Smooth muscle cell of the coronary artery (primary cell): ENCODE measurements around the gene MFAP2. TPM values are rescaled to one million over a fixed set of nuclear protein-coding genes. Genes with fewer than 3 reads are reported as not detected.

Experiments
- total RNA-seq: library from RNA; depleted of rRNA; stranded (reverse); fragments of >200 nt; gene quantifications from 2 replicates; pipeline ENCODE4 v1.2.3, GENCODE V29; 2014; ENCODE audit warnings: low replicate concordance

The MFAP2 gene, protein sequence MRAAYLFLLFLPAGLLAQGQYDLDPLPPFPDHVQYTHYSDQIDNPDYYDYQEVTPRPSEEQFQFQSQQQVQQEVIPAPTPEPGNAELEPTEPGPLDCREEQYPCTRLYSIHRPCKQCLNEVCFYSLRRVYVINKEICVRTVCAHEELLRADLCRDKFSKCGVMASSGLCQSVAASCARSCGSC
- total RNA-seq, result 25.4 and 79.5 TPM in 2 replicates

DNA sequence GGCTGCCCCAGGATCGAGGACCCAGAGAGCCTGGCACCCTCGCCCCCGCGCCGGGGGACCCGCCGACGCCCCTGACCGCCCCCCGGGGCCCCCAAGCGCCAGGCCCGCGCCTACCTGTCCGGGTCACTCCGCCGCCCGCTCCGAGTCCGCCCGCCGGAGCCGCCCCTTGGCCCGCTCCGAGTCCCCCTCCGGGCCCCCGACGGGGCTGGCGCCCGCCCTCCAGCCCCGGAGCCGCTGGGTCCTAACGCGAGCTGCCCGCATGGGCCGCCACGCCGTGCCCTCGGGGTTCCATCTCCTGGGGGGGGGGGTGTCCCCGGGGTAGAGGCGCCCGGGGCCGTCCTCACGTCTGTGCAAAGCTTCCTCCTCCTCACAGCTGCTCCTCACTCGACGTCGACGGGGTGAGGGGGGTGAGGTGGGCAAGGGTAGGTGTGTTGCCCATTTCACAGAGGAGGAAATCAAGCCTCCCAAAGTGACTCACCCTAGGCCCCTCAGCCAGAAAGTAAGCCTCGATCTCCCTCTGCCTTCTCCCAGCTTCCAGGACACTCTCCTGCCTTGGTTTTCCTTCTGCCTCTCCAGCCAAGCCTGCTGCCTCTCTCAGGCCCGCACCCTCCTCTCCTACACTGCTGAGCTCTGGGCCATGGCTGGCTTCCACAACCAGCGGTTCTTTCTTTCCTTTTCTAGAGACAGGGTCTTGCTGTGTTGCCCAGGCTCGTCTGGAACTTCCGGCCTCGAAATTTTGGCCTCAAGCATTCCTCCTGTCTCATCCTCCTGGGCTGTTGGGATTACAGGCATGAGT lies at the start of gene MFAP2:
Gene MFAP2 (minus strand): TSS at position 148 of the 796 bp plus-strand sequence. CDS start 2,347 bp downstream, outside the sequence.

DNA sequence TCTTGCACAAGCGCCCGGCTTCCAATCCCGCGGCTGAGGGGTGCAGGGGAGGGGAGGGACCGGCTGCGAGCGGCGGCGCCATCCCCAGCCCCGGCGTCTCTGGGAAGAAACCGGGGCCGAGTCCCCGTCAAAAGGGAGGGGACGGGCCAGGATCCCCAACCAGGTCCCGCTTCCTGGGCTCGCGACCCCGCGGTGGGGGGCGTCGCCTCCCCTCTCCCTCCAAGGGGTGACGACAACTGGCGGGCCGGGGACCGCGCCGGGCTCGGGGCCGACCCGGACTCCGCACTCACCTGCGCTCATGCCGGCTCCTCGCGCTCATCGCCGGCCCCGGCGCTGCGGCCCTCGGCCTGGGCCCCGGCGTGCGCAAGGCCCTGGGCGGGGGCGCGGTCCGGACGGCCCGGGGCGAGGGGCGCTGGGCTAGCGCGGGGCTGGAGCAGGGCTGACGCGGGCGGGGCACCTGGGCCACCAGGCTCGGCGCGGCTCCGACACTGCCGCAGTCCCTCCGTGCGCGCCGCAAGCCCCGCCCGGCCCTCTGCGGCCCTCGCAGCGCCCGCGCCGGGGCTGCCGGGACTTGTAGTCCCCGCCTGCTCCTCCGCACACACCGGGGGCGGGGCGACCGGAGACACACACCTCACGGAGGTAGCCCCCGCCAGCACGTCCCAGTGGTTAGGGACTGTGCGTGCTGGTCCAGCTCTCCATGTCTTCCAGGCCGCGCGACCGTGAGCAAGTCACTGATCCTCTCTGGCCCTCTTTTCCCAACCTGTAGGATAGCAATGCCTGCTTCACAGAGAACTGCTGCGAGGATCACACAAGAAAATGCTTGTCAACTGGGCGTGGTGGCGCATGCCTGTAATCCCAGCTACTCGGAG lies 31.3 kb upstream of the MFAP2 start, which contains the start of gene ATP13A2:
Gene ATP13A2 (minus strand): TSS at position 490 of the 869 bp plus-strand sequence. CDS start 190 bp downstream, at position 300.

Other genes starting within 250 kb of the MFAP2 start
- 2,564 and 3,022 TPM in 2 replicates for gene RNU1-4, start 240.1 kb downstream of the MFAP2 start, total RNA-seq
- 2,564 and 3,022 TPM in 2 replicates for gene RNU1-2, start 84.6 kb downstream of the MFAP2 start, total RNA-seq
- 18.5 and 18.9 TPM in 2 replicates for gene CROCC, start 58.7 kb downstream of the MFAP2 start, total RNA-seq
- gene ATP13A2, start 31.3 kb upstream of the MFAP2 start, total RNA-seq, result 11.1 and 62.0 TPM in 2 replicates
- gene SDHB, start 73.4 kb upstream of the MFAP2 start, total RNA-seq, result 106 and 144 TPM in 2 replicates
- gene PADI2, start 138.8 kb upstream of the MFAP2 start, total RNA-seq, result 0.12 and 0.60 TPM in 2 replicates
- 0.30 TPM in 1 of 2 replicates, not detected in the other for gene PADI1, start 224.5 kb upstream of the MFAP2 start, total RNA-seq